SKM-1 treated with dmso at 0.1 percent for 144 hours (cell line): ENCODE data around the gene ZNF594.
"Not testable (repeated sequence)": the region's sequence is repeated elsewhere in the genome, so short reads cannot be mapped to it uniquely, and the experiment has no call there.

ENCODE experiments used
- DNase-seq: peaks from one replicate; lab custom pipeline; 2025; ENCODE audit not compliant: unreplicated experiment; lab: John Stamatoyannopoulos, UW

The ZNF594 gene

DNA sequence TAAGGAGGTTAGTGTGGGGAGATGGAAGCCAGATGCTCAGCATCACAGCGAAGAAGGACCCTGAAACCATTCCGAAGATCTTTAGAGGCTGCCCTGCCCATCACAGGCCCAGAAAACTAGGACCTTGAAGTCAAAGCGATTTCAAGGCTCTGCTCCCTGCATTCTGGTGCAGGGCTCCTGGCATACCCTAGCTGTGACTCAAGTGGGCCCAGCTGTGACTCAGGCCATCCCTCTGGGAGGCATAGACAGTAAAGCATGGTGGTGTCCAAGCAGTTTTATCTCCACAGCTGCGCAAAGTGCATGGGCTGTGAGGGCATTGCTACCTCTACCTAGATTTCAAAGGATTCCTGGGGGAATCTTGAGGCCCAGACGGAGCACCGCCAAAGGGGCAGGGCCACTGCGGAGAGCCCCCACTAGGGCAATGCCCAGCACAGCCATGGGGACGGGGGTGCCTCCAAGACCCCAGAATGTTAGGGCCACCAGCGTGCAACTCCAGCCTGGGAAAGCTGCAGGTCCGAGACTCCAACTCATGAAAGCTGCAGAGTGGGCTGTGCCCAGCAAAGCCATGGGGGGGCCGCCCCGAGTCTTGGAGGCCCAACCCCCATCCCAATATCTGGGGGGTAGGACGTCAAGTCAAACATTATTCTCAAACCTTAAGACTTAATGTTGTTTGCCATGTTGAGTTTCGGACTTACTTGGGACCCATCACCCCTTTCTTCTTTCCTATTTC lies 11.7 kb upstream of the ZNF594 start:
- no peak for DNase-seq

DNA sequence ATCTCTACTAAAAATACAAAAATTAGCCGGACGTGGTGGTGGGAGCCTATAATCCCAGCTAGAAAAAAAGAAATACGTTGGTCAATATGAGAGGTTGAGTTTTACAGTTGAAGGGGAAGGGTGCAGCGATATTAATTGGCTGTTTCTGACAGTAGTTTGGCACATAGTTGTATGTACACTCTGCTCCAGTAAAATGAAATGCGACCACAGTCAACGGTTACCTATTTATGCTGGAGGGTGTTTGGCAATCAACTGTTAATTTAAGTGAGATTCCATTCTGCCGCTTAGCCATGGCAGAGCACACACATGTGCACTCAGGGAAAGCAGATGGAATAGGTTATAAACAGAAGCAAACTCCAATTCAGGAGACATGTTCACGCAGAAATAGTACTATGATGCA lies 9.3 kb upstream of the ZNF594 start:
- no peak for DNase-seq

DNA sequence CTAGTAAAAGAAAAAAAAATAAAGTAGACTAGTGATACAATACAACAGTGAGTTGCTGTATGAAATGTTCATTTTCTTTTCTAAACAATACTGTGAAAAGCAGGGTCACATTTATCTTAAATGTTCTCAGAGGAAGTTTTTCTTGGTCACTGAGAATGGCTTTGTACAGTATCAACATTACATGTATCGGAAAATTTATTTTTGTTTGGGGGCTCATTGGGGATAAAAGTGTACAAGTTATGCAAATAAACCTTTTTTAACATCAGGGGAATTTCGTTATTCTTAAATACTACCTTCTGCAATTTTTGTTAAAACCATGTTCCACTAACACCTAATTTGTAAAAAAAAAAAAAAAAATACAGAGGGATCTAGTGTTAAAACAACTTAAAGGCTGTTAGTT lies 8.7 kb upstream of the ZNF594 start:
- DNase-seq = no peak

DNA sequence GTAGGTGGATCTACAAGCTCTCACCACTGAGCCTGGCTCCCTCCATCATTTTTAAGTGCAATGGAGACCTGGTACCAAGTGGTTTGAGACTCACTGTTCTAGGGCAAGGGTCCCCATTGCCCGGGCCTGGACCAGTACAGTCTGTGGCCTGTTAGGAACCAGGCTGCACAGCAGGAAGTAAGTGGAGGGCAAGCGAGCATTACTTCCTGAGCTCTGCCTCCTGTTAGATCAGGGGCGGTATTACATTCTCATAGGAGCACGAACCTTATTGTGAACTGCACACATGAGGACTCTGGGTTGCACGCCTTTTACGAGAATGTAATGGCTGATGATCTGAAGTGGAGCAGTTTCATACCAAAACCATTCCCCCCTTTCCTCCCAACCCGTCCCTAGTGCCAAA lies 6.8 kb upstream of the ZNF594 start:
- DNase-seq = no peak

DNA sequence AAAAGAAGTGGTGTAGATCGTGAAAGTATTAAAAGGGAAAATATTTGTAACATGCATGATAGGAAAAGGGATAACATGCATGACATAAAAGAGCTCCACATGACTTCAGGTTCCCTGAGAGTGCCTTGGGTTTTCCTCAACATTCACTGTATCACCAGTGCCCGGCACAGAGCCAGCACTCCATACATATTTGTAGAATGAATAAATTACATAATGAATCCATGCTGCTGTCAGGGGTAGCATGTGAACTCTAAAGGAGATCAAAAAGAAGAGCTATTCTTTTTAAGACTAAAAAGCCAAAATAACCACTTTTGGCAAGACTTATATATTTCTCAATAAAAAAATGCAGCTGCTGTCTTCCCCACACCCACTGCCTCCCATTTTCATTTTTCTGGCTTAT lies 2.7 kb upstream of the ZNF594 start:
- no peak for DNase-seq

DNA sequence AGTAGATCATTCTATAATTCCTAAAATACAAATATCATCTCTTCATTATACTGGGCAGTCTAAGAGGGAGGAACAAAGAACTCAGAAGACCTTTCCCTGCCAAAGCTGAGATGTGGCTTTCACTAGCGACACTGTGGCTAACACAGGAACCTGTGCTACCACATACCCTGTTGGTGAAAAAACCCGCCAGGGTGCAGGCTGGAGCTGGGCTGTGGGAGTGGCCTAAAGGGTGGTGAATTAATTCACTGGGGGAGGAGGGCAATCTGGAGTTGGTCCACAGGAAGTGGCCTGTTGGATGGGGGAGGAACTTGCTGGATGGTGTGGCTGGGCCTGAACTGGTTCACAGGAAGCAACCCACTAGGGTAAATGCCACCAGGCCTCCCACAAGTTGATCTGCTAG lies 7.4 kb downstream of the ZNF594 start:
- no peak for DNase-seq

DNA sequence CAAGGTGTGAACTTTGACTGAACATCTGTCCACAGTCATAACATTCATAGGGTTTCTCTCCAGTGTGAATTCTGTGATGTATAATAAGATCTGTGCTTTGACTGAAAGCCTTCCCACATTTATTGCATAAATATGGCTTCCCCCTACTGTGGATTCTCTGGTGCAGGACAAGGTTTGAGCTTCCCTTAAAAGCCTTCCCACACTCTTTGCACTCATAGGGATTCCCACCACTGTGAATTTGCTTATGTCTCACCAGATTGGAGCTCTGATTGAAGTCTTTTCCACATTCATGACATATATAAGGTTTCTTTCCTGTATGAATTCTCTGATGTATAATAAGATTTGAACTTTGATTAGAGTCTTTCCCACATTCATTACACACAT lies 8.3 kb downstream of the ZNF594 start:
- no peak for DNase-seq

DNA sequence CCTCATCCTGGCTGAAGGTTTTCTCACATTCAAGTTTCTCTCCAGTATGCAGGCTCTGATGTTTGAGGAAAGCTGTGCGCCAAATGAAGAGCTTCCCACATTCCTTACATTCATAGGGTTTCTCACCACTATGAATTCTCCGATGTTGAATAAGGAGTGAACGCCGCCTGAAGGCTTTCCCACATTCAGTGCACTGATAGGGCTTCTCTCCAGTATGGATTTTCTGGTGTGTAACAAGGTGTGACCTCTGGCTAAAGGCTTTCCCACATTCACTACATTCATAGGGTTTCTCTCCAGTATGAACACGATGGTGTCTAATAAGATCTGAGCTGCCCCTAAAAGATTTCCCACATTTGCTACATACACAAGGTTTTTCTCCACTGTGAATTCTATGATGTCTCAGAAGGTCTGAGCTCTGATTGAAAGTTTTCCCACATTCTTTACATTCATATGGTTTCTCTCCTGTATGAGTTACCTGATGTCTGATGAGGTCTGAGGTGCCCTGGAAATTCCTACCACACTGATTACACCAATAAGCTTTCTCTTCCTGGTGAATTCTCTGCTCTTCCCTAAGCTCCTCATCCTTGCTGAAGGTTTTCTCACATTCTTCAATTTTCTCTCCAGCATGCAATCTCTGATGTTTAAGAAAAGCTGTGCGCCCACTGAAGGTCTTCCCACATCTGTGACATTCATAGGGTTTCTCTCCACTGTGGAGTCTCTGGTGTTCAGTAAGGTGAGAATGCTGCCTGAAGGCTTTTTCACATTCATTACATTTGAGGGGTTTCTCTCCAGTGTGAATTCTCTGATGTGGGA lies 8.9 kb downstream of the ZNF594 start:
- DNase-seq = no peak

DNA sequence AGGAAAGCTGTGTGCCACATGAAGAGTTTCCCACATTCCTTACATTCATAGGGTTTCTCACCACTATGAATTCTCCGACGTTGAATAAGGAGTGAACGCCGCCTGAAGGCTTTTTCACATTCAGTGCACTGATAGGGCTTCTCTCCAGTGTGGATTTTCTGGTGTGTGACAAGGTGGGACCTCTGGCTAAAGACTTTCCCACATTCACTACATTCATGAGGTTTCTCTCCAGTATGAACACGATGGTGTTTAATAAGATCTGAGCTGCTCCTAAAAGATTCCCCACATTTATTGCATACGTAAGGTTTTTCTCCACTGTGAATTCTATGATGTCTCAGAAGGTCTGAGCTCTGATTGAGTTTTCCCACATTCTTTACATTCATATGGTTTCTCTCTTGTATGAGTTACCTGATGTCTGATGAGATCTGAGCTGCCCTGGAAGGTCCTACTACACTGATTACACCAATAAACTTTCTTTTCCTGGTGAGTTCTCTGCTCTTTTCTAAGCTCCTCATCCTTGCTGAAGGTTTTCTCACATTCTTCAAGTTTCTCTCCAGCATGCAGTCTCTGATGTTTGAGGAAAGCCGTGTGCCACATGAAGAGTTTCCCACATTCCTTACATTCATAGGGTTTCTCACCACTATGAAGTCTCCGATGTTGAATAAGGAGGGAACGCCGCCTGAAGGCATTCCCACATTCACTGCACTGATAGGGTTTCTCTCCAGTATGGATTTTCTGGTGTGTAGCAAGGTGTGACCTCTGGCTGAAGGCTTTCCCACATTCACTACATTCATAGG lies 10.0 kb downstream of the ZNF594 start:
- DNase-seq = no peak

DNA sequence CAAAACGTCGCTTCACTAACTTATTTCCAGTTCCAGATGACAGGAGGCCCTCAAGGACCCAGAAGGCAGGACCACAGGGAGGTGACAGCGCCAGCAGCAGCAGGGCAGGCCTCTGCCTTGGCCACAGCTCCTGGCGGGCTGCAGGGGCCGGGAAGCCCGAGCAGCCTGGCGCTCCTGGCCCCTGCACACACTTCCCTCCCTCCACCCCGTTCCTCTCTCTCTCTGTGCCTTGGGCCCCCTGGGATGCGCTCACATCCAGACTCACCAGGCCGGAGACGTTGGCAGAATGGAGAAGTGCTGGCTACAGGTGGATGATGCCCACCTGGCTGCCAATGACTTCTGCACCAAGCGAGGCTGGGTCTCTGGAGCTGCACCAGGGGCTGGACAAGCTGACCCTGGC lies 12.7 kb downstream of the ZNF594 start:
- DNase-seq = no peak

DNA sequence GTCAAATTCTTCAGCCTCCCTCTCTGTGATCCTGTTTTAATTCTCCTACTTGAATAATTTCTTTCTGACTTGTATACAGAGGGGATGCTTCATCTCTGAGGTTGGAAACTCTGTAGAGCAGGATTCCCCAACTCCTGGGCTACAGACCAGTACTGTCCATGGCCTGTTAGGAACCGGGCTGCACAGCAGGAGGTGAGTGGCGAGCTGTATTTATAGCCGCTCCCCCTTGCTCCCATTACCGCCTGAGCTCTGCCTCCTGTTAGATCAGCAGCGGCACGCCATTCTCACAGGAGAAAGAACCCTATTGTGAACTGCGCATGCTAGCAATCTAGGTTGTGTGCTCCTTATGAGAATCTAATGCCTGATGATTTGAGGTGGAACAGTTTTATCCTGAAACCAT lies 16.6 kb downstream of the ZNF594 start:
- DNase-seq = not testable (repeated sequence)

DNA sequence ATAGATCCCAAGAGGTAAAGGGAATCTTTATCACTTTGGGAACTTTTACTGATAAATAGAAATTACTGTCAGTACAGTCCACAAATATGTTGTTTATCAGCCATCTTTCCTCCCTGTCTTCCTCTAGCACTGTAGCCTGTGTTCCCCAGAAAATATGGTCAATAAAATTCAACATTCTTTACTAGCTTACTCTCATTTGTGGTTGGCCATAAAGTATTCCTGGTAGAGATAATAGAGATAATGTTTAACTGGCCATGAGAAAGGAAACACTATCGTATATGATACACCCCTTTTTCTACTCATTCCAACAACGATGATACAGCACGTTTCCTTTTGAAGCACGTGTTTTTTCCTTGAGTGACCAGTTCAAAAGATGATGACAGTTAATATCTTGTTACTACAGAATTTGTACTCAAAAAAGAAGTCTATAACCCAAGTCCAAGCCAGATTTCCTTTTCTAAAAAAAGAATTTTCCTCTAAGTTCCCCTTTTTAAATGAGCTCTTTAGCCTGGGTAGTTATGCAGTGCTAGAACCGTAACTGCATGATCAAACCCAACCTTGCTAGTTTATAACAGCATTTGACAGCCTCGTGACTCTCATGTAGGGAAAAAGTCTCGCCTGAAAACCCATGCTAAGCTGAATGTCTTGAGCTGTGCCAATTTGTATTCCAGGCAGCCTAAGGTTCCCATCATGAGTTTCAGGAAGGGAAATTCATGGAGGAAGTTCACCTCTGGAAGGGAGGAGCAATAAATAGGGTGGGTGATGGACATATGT lies 25.7 kb downstream of the ZNF594 start:
- not testable (repeated sequence) for DNase-seq

DNA sequence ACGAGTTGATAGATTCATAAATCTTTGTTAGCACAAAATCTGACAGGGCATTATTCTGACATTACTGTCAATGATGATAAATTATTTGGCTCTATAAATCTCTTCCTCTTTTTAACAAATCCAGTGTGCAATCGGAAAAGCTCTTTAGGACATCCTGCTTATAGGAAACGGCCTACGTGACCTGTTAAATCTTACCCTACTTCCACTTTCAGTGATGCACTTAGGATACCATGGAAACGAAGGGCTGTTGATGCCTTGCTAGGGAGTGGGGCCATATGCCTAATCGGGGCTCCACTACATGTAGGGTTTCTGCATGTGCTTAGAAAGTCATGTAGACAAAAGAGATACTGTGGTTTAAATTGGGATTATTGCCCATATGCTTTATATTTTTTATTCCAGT lies 27.2 kb downstream of the ZNF594 start:
- no peak for DNase-seq

DNA sequence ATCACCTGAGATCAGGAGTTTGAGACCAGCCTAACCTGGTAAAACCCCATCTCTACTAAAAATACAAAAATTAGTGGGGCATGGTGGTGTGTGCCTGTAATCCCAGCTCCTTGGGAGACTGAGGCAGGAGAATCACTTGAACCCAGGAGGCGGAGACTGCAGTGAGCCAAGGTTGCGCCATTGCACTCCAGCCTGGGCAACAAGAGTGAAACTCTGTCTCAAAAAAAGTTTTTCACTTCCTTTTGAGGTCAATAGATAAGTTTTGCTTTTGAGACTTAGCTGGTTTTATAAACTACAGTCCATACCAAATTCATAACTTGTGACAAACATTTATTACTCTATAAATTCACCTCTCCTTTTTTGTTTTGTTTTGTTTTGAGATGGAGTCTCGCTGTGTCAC lies 29.9 kb downstream of the ZNF594 start:
- not testable (repeated sequence) for DNase-seq

DNA sequence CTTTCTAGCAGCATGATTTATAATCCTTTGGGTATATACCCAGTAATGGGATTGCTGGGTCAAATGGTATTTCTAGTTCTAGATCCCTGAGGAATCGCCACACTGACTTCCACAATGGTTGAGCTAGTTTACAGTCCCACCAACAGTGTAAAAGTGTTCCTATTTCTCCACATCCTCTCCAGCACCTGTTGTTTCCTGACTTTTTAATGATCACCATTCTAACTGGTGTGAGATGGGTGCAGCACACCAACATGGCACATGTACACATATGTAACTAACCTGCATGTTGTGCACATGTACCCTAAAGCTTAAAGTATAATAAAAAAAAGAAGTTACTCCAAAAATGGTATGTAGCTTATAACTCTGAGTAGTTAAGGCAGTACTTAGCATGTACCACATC lies 31.0 kb downstream of the ZNF594 start:
- not testable (repeated sequence) for DNase-seq

DNA sequence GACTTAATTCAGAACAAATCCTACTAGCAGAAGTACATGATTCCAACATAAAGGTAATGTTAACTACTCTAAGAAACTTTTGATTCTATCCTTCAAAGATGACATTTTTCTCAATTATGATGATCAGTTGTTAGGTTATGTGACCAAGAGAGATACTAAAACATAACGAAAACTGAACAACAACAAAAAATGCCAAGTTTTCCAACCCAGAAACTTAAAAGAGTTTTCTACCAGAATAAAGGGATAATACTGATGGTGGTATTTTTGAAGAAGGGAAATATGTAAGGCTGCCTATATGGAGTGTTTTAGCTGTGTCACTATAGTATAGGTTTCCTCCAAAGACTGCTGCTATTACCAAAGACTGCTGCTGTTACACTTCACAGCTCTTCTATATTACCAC lies 45.5 kb downstream of the ZNF594 start:
- not testable (repeated sequence) for DNase-seq

DNA sequence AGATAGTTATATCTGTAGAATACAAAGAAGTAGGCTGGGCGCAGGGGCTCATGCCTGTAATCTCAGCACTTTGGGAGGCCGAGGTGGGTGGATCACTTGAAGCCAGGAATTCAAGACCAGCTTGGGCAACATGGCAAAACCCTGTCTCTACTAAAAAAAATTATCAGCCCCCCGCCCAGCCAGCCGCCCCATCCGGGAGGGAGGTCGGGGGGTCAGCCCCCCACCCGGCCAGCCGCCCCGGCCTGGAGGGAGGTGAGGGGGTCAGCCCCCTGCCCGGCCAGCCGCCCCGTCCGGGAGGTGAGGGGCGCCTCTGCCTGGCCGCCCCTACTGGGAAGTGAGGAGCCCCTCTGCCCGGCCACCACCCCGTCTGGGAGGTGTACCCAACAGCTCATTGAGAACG lies 48.8 kb downstream of the ZNF594 start:
- not testable (repeated sequence) for DNase-seq

DNA sequence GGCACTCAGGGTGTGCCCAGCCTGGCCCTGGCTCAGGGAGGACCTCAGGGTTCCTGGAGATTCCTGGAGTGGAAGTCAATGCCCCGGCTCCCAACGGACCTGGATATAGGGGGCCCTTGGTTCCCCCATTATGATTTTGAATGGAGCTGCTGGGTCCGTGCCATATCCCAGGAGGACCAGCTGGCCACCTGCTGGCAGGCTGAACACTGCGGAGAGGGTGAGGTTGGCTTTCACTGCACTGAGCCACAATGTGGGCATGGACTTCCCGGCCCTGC lies 52.3 kb downstream of the ZNF594 start:
- no peak for DNase-seq

DNA sequence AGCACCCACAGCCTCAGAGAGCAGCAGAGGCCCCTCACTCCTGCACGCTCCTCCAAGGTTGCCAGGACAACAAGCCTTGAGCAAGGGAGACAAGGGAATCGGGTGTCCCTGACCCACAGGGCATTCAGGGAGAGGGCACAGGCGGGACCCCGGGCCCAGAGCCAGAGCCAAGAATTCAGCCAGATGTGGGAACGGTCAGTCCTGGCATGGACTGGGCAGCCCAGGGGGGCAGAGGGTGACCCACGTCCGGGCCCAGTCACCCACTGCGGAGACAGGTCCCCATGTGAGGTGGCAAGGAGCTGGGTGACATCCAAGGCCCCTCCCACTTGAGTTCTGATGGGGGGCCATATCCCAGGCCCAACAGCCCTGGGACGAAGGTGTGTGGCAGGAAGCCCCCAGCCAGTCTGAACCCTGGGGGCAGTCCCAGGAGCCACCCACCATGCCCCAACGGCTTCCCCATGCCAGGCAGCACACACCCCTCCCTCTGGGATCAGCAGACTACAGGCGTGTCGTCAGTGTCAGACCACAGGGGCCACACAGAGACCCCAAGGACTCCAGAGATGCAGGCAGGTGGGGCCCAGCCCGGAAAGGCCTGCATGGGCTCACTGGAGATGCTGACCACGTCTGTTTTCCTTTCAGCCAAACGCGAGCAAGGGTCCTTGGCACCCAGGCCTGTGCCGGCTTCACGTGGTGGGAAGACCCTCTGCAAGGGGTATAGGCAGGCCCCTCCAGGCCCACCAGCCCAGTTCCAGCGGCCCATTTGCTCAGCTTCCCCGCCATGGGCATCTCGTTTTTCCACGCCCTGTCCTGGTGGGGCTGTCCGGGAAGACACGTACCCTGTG lies 52.8 kb downstream of the ZNF594 start:
- DNase-seq = no peak

DNA sequence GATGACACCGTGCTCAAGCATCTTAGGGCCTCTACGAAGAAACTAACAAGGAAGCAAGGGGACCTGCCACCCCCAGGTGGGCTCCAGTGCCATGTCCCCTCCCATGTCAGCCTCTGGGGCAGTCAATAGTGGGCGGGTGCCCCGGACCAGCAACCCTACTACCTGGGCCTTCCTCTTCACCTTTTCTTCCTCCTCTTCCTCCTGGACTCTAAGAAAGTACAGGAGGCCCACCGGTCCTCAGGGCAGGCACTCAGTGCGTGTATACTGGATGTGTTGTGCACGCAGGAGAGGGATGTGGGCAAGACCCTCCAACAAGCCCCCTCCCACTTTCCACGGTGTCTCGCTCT lies 53.5 kb downstream of the ZNF594 start:
- DNase-seq = not testable (repeated sequence)
